ENCODE results near the gene VPS13C.

DNA sequence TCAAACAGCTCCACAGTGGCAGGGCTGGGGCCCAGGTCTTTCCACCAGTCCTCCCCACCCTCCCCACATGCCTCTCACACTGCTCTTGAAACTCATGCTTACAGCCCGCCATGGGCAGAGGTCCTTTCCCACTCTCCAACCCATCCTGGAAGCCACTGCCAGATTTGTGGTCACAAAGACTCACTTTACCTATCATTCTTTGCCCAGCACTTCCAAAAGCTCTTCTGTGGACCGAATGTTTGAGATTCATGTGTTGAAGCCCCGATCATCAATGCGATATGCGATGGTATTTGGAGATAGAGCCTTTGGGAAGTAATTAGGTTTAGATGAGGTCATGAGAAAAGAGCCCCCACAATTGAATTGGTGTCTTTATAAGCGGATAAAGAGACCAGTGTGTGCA lies 247.8 kb downstream of the VPS13C start:
- TF ChIP-seq, protein P1, sequence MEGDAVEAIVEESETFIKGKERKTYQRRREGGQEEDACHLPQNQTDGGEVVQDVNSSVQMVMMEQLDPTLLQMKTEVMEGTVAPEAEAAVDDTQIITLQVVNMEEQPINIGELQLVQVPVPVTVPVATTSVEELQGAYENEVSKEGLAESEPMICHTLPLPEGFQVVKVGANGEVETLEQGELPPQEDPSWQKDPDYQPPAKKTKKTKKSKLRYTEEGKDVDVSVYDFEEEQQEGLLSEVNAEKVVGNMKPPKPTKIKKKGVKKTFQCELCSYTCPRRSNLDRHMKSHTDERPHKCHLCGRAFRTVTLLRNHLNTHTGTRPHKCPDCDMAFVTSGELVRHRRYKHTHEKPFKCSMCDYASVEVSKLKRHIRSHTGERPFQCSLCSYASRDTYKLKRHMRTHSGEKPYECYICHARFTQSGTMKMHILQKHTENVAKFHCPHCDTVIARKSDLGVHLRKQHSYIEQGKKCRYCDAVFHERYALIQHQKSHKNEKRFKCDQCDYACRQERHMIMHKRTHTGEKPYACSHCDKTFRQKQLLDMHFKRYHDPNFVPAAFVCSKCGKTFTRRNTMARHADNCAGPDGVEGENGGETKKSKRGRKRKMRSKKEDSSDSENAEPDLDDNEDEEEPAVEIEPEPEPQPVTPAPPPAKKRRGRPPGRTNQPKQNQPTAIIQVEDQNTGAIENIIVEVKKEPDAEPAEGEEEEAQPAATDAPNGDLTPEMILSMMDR (IDR thresholded peaks at IDR 0.05), result no peak
- TF ChIP-seq, protein P2, sequence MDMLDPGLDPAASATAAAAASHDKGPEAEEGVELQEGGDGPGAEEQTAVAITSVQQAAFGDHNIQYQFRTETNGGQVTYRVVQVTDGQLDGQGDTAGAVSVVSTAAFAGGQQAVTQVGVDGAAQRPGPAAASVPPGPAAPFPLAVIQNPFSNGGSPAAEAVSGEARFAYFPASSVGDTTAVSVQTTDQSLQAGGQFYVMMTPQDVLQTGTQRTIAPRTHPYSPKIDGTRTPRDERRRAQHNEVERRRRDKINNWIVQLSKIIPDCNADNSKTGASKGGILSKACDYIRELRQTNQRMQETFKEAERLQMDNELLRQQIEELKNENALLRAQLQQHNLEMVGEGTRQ (IDR thresholded peaks at IDR 0.05), result no peak
- TF ChIP-seq, protein P3, sequence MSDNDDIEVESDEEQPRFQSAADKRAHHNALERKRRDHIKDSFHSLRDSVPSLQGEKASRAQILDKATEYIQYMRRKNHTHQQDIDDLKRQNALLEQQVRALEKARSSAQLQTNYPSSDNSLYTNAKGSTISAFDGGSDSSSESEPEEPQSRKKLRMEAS (IDR thresholded peaks at IDR 0.05), result no peak
- TF ChIP-seq HOXB13 (CRISPR knock-in tag; IDR thresholded peaks at IDR 0.05; ENCODE audit: low read depth) (no peak), ZFP36 (IDR thresholded peaks at IDR 0.05; ENCODE audit: borderline replicate concordance, partially characterized antibody) (no peak), POLR2A (IDR thresholded peaks at IDR 0.05; ENCODE audit: low read length) (no peak), SMC3 (IDR thresholded peaks at IDR 0.05) (no peak)

All from A549 (cell line).